HepG2 (cell line): ENCODE measurements around the gene MTUS2.

Experiments
- CTCF ChIP-seq: sonication (generic); formaldehyde crosslinking; IDR thresholded peaks from 2 replicates; pipeline ENCODE4 v1.5.0; 2020; ENCODE audit warnings: mild to moderate bottlenecking, missing genetic modification reagents, moderate library complexity
- E2F2 ChIP-seq: sonication (generic); formaldehyde crosslinking; IDR thresholded peaks from 2 replicates; pipeline ENCODE4 v1.4.0; 2020; ENCODE audit warnings: missing genetic modification reagents, borderline replicate concordance
- EP300 ChIP-seq, 3 experiments: sonication (generic) in 1 of 3; formaldehyde crosslinking in 1 of 3; IDR thresholded peaks; 2 replicates each; pipeline versions ENCODE4 v1.5.1 to v1.6.1; 2011 to 2020; ENCODE audit warnings: low read depth in 2 of 3, low read length in 2 of 3, borderline replicate concordance in 1 of 3, improper control_type of control experiment in 1 of 3, mild to moderate bottlenecking in 1 of 3, missing genetic modification reagents in 1 of 3, moderate library complexity in 1 of 3
- FOXA1 ChIP-seq, 2 experiments: fragments of 450-650 bp in 1 of 2; sonication (generic) in 1 of 2; formaldehyde crosslinking in 1 of 2; IDR thresholded peaks; 2 replicates each; pipeline versions ENCODE4 v1.4.0 to v1.6.1; 2016 to 2020; ENCODE audit warnings: missing genetic modification reagents in 1 of 2
- KLF9 ChIP-seq: IDR thresholded peaks from 2 replicates; pipeline ENCODE4 v1.6.1; 2016; ENCODE audit warnings: low read depth
- MEF2D ChIP-seq: sonication (generic); formaldehyde crosslinking; IDR thresholded peaks from 2 replicates; pipeline ENCODE4 v1.5.1; 2020; ENCODE audit warnings: mild to moderate bottlenecking, missing genetic modification reagents
- SMARCE1 ChIP-seq: fragments of 450-650 bp; IDR thresholded peaks from 2 replicates; pipeline ENCODE4 v1.6.1; 2017; ENCODE audit warnings: borderline replicate concordance
- SOX6 ChIP-seq, 2 experiments: fragments of 450-650 bp in 1 of 2; sonication (generic) in 1 of 2; formaldehyde crosslinking in 1 of 2; IDR thresholded peaks; 2 replicates each; pipeline versions ENCODE4 v1.4.0 to v1.6.1; 2017 to 2020; ENCODE audit warnings: antibody characterized with exemption in 1 of 2, mild to moderate bottlenecking in 1 of 2, missing genetic modification reagents in 1 of 2
- SP2 ChIP-seq: sonication (generic); formaldehyde crosslinking; IDR thresholded peaks from 2 replicates; pipeline ENCODE4 v1.5.1; 2020; ENCODE audit warnings: mild to moderate bottlenecking, missing genetic modification reagents
- SP5 ChIP-seq: IDR thresholded peaks from 2 replicates; pipeline ENCODE4 v1.6.1; 2016; ENCODE audit warnings: low read depth, borderline replicate concordance
- ZNF383 ChIP-seq: sonication (generic); formaldehyde crosslinking; IDR thresholded peaks from 2 replicates; pipeline ENCODE4 v1.4.0; 2020; ENCODE audit warnings: missing genetic modification reagents, mild to moderate bottlenecking, borderline replicate concordance
- ZNF766 ChIP-seq: sonication (generic); formaldehyde crosslinking; IDR thresholded peaks from 2 replicates; pipeline ENCODE4 v1.5.0; 2020; ENCODE audit warnings: missing genetic modification reagents, borderline replicate concordance
- ZNF775 ChIP-seq: sonication (generic); formaldehyde crosslinking; IDR thresholded peaks from 2 replicates; pipeline ENCODE4 v1.4.0; 2020; ENCODE audit warnings: missing genetic modification reagents, mild to moderate bottlenecking, moderate library complexity, borderline replicate concordance
- TF ChIP-seq, protein P1 (sequence below): IDR thresholded peaks from 2 replicates; pipeline ENCODE4 v1.6.1; 2016; ENCODE audit warnings: mild to moderate bottlenecking, missing biosample characterization, missing genetic modification reagents

- no peak for TF ChIP-seq CTCF
- no peak for TF ChIP-seq ZNF775 (CRISPR knock-in tag)
- no peak for TF ChIP-seq SOX6 (IDR thresholded peaks at IDR 0.05)
- TF ChIP-seq SOX6 (CRISPR knock-in tag; IDR thresholded peaks at IDR 0.05), result no peak
- TF ChIP-seq E2F2 (CRISPR knock-in tag), result no peak
- TF ChIP-seq EP300 (IDR thresholded peaks at IDR 0.05; ENCODE audit: low read depth in 2 of 2, low read length in 2 of 2), result no peak
- TF ChIP-seq EP300 (CRISPR knock-in tag; IDR thresholded peaks at IDR 0.05; ENCODE audit: borderline replicate concordance), result no peak
- TF ChIP-seq SP2 (CRISPR knock-in tag), result no peak
- TF ChIP-seq, protein P1, sequence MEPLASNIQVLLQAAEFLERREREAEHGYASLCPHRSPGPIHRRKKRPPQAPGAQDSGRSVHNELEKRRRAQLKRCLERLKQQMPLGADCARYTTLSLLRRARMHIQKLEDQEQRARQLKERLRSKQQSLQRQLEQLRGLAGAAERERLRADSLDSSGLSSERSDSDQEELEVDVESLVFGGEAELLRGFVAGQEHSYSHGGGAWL, result no peak
- no peak for TF ChIP-seq FOXA1 (IDR thresholded peaks at IDR 0.05)
- TF ChIP-seq FOXA1 (CRISPR knock-in tag; IDR thresholded peaks at IDR 0.05), result no peak
- no peak for TF ChIP-seq ZNF766
- no peak for TF ChIP-seq ZNF383
- TF ChIP-seq MEF2D (CRISPR knock-in tag), result no peak
- no peak for TF ChIP-seq KLF9 (CRISPR knock-in tag)
- no peak for TF ChIP-seq SMARCE1
- no peak for TF ChIP-seq SP5 (CRISPR knock-in tag)
Observed at GRCh38 chr13:29513981-29514719, 694.0 kb downstream of the MTUS2 start.
